ENCODE data around the gene LMNTD1.

Gene LMNTD1

GRCh38 chr12:25501549-25501948 lies 51.5 kb downstream of the LMNTD1 start:
- Histone ChIP-seq H2AK5ac (ENCODE audit: low read depth, low read length) (no peak overlapping the region), H3K4me1 (ENCODE audit: control insufficient read depth in 2 of 2, insufficient read depth in 1 of 2, low read depth in 1 of 2, low read length in 2 of 2) (no peaks in the 10 kb centered on the region), H3K4me3 (ENCODE audit: low read length in 2 of 2) (no peak overlapping the region), H3K27ac (replicated peaks; ENCODE audit: low read length) (no peak overlapping the region), H2BK120ac (ENCODE audit: low read depth, low read length) (no peak overlapping the region), H4K91ac (ENCODE audit: low read depth, low read length, poor library complexity) (no peak overlapping the region), H2BK5ac (ENCODE audit: low read length) (no peak overlapping the region), H3K27me3 (ENCODE audit: control insufficient read depth in 3 of 3, insufficient read depth in 3 of 3, low read depth in 1 of 3, low read length in 3 of 3) (no peaks in the 10 kb centered on the region), H2BK15ac (ENCODE audit: low read length) (no peak overlapping the region), H4K8ac (ENCODE audit: low read depth, low read length) (no peak overlapping the region), H2AFZ (ENCODE audit: low read length) (no peak overlapping the region), H2BK12ac (ENCODE audit: low read length) (no peak overlapping the region), H3K18ac (ENCODE audit: low read length) (no peak overlapping the region), H3K9ac (ENCODE audit: low read depth, low read length, poor library complexity) (no peak overlapping the region), H3K36me3 (replicated peaks in 1 of 2; ENCODE audit: control insufficient read depth in 2 of 2, insufficient read depth in 2 of 2, low read length in 2 of 2) (no peaks in the 10 kb centered on the region), H3K9me3 (replicated peaks in 1 of 2; ENCODE audit: control insufficient read depth in 2 of 2, insufficient read depth in 1 of 2, low read depth in 1 of 2, low read length in 2 of 2) (peaks cover 2 to 4% of the 10 kb centered on the region in 2 donors), H3K4ac (ENCODE audit: low read length) (no peak overlapping the region), H3K79me1 (ENCODE audit: low read depth, low read length) (no peaks in the 10 kb centered on the region), H3K23ac (ENCODE audit: low read depth, low read length, poor library complexity) (no peak overlapping the region), H3K4me2 (ENCODE audit: insufficient read depth, low read length, poor library complexity, severe bottlenecking) (no peak overlapping the region), H3K14ac (ENCODE audit: low read length) (no peak overlapping the region)
- no CpG with 5 or more reads among the region's 1 CpG for WGBS, 2 donors (ENCODE audit: extremely low coverage in 2 of 2, insufficient read length in 2 of 2, insufficient replicate concordance in 1 of 2)
- no peak for DNase-seq (ENCODE audit: low spot score)

- Histone ChIP-seq H4K8ac (ENCODE audit: low read depth, low read length) (no peak overlapping the region), H3K18ac (ENCODE audit: low read length) (no peak overlapping the region), H2AK5ac (ENCODE audit: low read depth, low read length) (no peak overlapping the region), H2BK15ac (ENCODE audit: low read length) (no peak overlapping the region), H3K4me1 (ENCODE audit: control insufficient read depth in 2 of 2, insufficient read depth in 1 of 2, low read depth in 1 of 2, low read length in 2 of 2) (peaks cover 0 to under 1% of the 10 kb centered on the region in 2 donors), H2AFZ (ENCODE audit: low read length) (no peak overlapping the region), H3K9me3 (replicated peaks in 1 of 2; ENCODE audit: control insufficient read depth in 2 of 2, insufficient read depth in 1 of 2, low read depth in 1 of 2, low read length in 2 of 2) (peaks cover 2 to 4% of the 10 kb centered on the region in 2 donors), H3K4me2 (ENCODE audit: insufficient read depth, low read length, poor library complexity, severe bottlenecking) (no peak overlapping the region), H3K14ac (ENCODE audit: low read length) (no peak overlapping the region), H3K23ac (ENCODE audit: low read depth, low read length, poor library complexity) (no peak overlapping the region), H3K27ac (replicated peaks; ENCODE audit: low read length) (no peak overlapping the region), H3K9ac (ENCODE audit: low read depth, low read length, poor library complexity) (no peak overlapping the region), H3K4me3 (ENCODE audit: low read length in 2 of 2) (no peak overlapping the region), H3K4ac (ENCODE audit: low read length) (no peak overlapping the region), H2BK120ac (ENCODE audit: low read depth, low read length) (no peak overlapping the region), H3K36me3 (replicated peaks in 1 of 2; ENCODE audit: control insufficient read depth in 2 of 2, insufficient read depth in 2 of 2, low read length in 2 of 2) (no peaks in the 10 kb centered on the region), H4K91ac (ENCODE audit: low read depth, low read length, poor library complexity) (no peak overlapping the region), H2BK12ac (ENCODE audit: low read length) (no peak overlapping the region), H2BK5ac (ENCODE audit: low read length) (no peak overlapping the region), H3K79me1 (ENCODE audit: low read depth, low read length) (no peaks in the 10 kb centered on the region), H3K27me3 (ENCODE audit: control insufficient read depth in 3 of 3, insufficient read depth in 3 of 3, low read depth in 1 of 3, low read length in 3 of 3) (no peaks in the 10 kb centered on the region)
- no CpG with 5 or more reads among the region's 6 CpGs for WGBS, 2 donors (ENCODE audit: extremely low coverage in 2 of 2, insufficient read length in 2 of 2, insufficient replicate concordance in 1 of 2)
- DNase-seq (ENCODE audit: low spot score), result no peak
These were observed 52.4 kb downstream of the LMNTD1 start for GRCh38 chr12:25500651-25501050.

- Histone ChIP-seq H3K4me3 (ENCODE audit: low read length in 2 of 2) (no peak overlapping the region), H3K18ac (ENCODE audit: low read length) (no peak overlapping the region), H3K36me3 (replicated peaks in 1 of 2; ENCODE audit: control insufficient read depth in 2 of 2, insufficient read depth in 2 of 2, low read length in 2 of 2) (no peaks in the 10 kb centered on the region), H4K8ac (ENCODE audit: low read depth, low read length) (no peak overlapping the region), H2AFZ (ENCODE audit: low read length) (no peak overlapping the region), H3K9me3 (replicated peaks in 1 of 2; ENCODE audit: control insufficient read depth in 2 of 2, insufficient read depth in 1 of 2, low read depth in 1 of 2, low read length in 2 of 2) (peaks cover 2 to 4% of the 10 kb centered on the region in 2 donors), H2BK5ac (ENCODE audit: low read length) (no peak overlapping the region), H3K27me3 (ENCODE audit: control insufficient read depth in 3 of 3, insufficient read depth in 3 of 3, low read depth in 1 of 3, low read length in 3 of 3) (no peaks in the 10 kb centered on the region), H3K4me1 (ENCODE audit: control insufficient read depth in 2 of 2, insufficient read depth in 1 of 2, low read depth in 1 of 2, low read length in 2 of 2) (peaks cover 2% of the 10 kb centered on the region in 2 donors), H3K4me2 (ENCODE audit: insufficient read depth, low read length, poor library complexity, severe bottlenecking) (no peak overlapping the region), H2BK12ac (ENCODE audit: low read length) (no peak overlapping the region), H2BK15ac (ENCODE audit: low read length) (no peak overlapping the region), H2AK5ac (ENCODE audit: low read depth, low read length) (no peak overlapping the region), H3K4ac (ENCODE audit: low read length) (no peak overlapping the region), H4K91ac (ENCODE audit: low read depth, low read length, poor library complexity) (no peak overlapping the region), H3K27ac (replicated peaks; ENCODE audit: low read length) (no peak overlapping the region), H2BK120ac (ENCODE audit: low read depth, low read length) (no peak overlapping the region), H3K14ac (ENCODE audit: low read length) (no peak overlapping the region), H3K9ac (ENCODE audit: low read depth, low read length, poor library complexity) (no peak overlapping the region), H3K79me1 (ENCODE audit: low read depth, low read length) (no peaks in the 10 kb centered on the region), H3K23ac (ENCODE audit: low read depth, low read length, poor library complexity) (no peak overlapping the region)
- no CpG with 5 or more reads among the region's 7 CpGs for WGBS, 2 donors (ENCODE audit: extremely low coverage in 2 of 2, insufficient read length in 2 of 2, insufficient replicate concordance in 1 of 2)
- DNase-seq (ENCODE audit: low spot score), result no peak
These were observed 56.1 kb downstream of the LMNTD1 start for GRCh38 chr12:25497021-25497420.

DNA sequence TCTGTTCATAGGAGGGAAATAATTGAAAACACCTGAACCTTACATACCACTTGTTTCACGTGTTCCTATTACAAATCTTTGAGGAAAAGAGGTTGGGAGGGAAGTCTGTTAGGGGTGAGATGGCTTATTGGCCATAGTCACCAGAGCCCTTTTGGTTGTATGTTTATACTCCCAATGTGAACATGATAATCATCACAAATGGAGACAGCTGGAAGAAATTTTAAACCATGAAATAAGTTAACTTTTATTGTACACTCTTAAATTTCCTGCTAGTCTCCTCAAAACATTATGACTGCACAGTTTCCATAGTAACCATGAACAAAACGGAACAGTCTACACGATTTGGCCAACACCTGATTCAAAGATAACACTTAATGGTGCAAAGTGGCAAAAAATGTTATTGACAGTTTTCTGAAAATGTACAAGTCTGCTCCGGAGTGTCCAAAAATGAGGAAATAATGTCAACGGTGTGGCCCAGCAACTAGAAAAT lies 56.9 kb downstream of the LMNTD1 start:
- H2BK120ac ChIP-seq (ENCODE audit: low read depth, low read length), result no peak overlapping the region
- H3K4me3 ChIP-seq (ENCODE audit: low read length in 2 of 2), result no peak overlapping the region

More for the DNA sequence above, 56.9 kb downstream of the LMNTD1 start:
- no peak for DNase-seq (ENCODE audit: low spot score)
- Histone ChIP-seq H2AK5ac (ENCODE audit: low read depth, low read length) (no peak overlapping the region), H3K9me3 (replicated peaks in 1 of 2; ENCODE audit: control insufficient read depth in 2 of 2, insufficient read depth in 1 of 2, low read depth in 1 of 2, low read length in 2 of 2) (peaks cover 2 to 4% of the 10 kb centered on the region in 2 donors), H3K4ac (ENCODE audit: low read length) (no peak overlapping the region), H3K23ac (ENCODE audit: low read depth, low read length, poor library complexity) (no peak overlapping the region), H3K4me1 (ENCODE audit: control insufficient read depth in 2 of 2, insufficient read depth in 1 of 2, low read depth in 1 of 2, low read length in 2 of 2) (peaks cover 2 to 6% of the 10 kb centered on the region in 2 donors), H2AFZ (ENCODE audit: low read length) (no peak overlapping the region), H4K91ac (ENCODE audit: low read depth, low read length, poor library complexity) (no peak overlapping the region), H3K27ac (replicated peaks; ENCODE audit: low read length) (no peak overlapping the region), H4K8ac (ENCODE audit: low read depth, low read length) (no peak overlapping the region), H3K18ac (ENCODE audit: low read length) (no peak overlapping the region), H2BK5ac (ENCODE audit: low read length) (no peak overlapping the region), H3K4me2 (ENCODE audit: insufficient read depth, low read length, poor library complexity, severe bottlenecking) (no peak overlapping the region), H3K14ac (ENCODE audit: low read length) (no peak overlapping the region), H3K9ac (ENCODE audit: low read depth, low read length, poor library complexity) (no peak overlapping the region), H3K79me1 (ENCODE audit: low read depth, low read length) (no peaks in the 10 kb centered on the region), H2BK12ac (ENCODE audit: low read length) (no peak overlapping the region), H3K36me3 (replicated peaks in 1 of 2; ENCODE audit: control insufficient read depth in 2 of 2, insufficient read depth in 2 of 2, low read length in 2 of 2) (no peaks in the 10 kb centered on the region), H2BK15ac (ENCODE audit: low read length) (no peak overlapping the region), H3K27me3 (ENCODE audit: control insufficient read depth in 3 of 3, insufficient read depth in 3 of 3, low read depth in 1 of 3, low read length in 3 of 3) (no peaks in the 10 kb centered on the region)
- no CpG with 5 or more reads among the region's 5 CpGs for WGBS, 2 donors (ENCODE audit: extremely low coverage in 2 of 2, insufficient read length in 2 of 2, insufficient replicate concordance in 1 of 2)

Data from neuronal stem cell (in vitro differentiated cells).